ENCODE results near the gene TRIP13.

Gene TRIP13

GRCh38 chr5:864492-865167 lies 28.1 kb upstream of the TRIP13 start:
- Histone ChIP-seq H3K36me3 (peaks cover 79% of the 10 kb centered on the region), H3K27ac (no peak overlapping the region), H3K4me3 (ENCODE audit: low read depth in 1 of 2, low read length in 1 of 2) (no peak overlapping the region), H3K27me3 (no peaks in the 10 kb centered on the region), H3K9me3 (no peaks in the 10 kb centered on the region), H3K4me1 (ENCODE audit: control insufficient read depth in 1 of 2, insufficient read depth in 1 of 2, low read depth in 1 of 2, low read length in 1 of 2) (no peaks in the 10 kb centered on the region)
- TF ChIP-seq CTCF (IDR thresholded peaks at IDR 0.05) = no peak

- peaks cover 79% of the 10 kb centered on the region for H3K36me3 ChIP-seq
- no peak for TF ChIP-seq CTCF (IDR thresholded peaks at IDR 0.05)
- H3K4me3 ChIP-seq (ENCODE audit: low read depth in 1 of 2, low read length in 1 of 2) = no peak overlapping the region
- no peaks in the 10 kb centered on the region for H3K4me1 ChIP-seq (ENCODE audit: control insufficient read depth in 1 of 2, insufficient read depth in 1 of 2, low read depth in 1 of 2, low read length in 1 of 2)
- H3K27ac ChIP-seq = no peak overlapping the region
- H3K27me3 ChIP-seq = no peaks in the 10 kb centered on the region
- H3K9me3 ChIP-seq = no peaks in the 10 kb centered on the region
These were observed 27.5 kb upstream of the TRIP13 start for GRCh38 chr5:865168-865521.

GRCh38 chr5:865771-866170 lies 26.9 kb upstream of the TRIP13 start:
- Histone ChIP-seq H3K36me3 (peaks cover 85% of the 10 kb centered on the region), H3K4me1 (ENCODE audit: control insufficient read depth in 1 of 2, insufficient read depth in 1 of 2, low read depth in 1 of 2, low read length in 1 of 2) (no peaks in the 10 kb centered on the region), H3K4me3 (ENCODE audit: low read depth in 1 of 2, low read length in 1 of 2) (no peak overlapping the region), H3K9me3 (no peaks in the 10 kb centered on the region), H3K27me3 (no peaks in the 10 kb centered on the region), H3K27ac (no peak overlapping the region)
- no peak for TF ChIP-seq CTCF (IDR thresholded peaks at IDR 0.05)

- peaks cover 97% of the 10 kb centered on the region for H3K36me3 ChIP-seq
- no peaks in the 10 kb centered on the region for H3K9me3 ChIP-seq
- no peak overlapping the region for H3K27ac ChIP-seq
These were observed 25.3 kb upstream of the TRIP13 start for GRCh38 chr5:867300-867870.

GRCh38 chr5:868428-869135 lies 24.1 kb upstream of the TRIP13 start:
- H3K27ac ChIP-seq = no peak overlapping the region
- no peak for TF ChIP-seq CTCF (IDR thresholded peaks at IDR 0.05)
- H3K4me1 ChIP-seq (ENCODE audit: control insufficient read depth in 1 of 2, insufficient read depth in 1 of 2, low read depth in 1 of 2, low read length in 1 of 2) = no peaks in the 10 kb centered on the region
- no peaks in the 10 kb centered on the region for H3K27me3 ChIP-seq
- no peak overlapping the region for H3K4me3 ChIP-seq (ENCODE audit: low read depth in 1 of 2, low read length in 1 of 2)
- H3K36me3 ChIP-seq = peaks cover 97% of the 10 kb centered on the region
- H3K9me3 ChIP-seq = no peaks in the 10 kb centered on the region

More at GRCh38 chr5:867300-867870, 25.3 kb upstream of the TRIP13 start:
- H3K4me3 ChIP-seq (ENCODE audit: low read depth in 1 of 2, low read length in 1 of 2) = no peak overlapping the region
- no peaks in the 10 kb centered on the region for H3K27me3 ChIP-seq
- H3K4me1 ChIP-seq (ENCODE audit: control insufficient read depth in 1 of 2, insufficient read depth in 1 of 2, low read depth in 1 of 2, low read length in 1 of 2) = no peaks in the 10 kb centered on the region
- no peak for TF ChIP-seq CTCF (IDR thresholded peaks at IDR 0.05)
